H1 (cell line): ENCODE measurements around the gene FAM120B. TPM values are rescaled to one million over a fixed set of nuclear protein-coding genes. Genes with fewer than 3 reads are reported as not detected.

Experiments
- CTCF ChIA-PET: fragments of 300-600 bp; sonication (Branson Sonifier 250); formaldehyde crosslinking; loops from one replicate; lab custom pipeline; 2021; ENCODE audit not compliant: partially characterized antibody; lab: Charles Lee
- POLR2A ChIA-PET: fragments of 300-600 bp; sonication (Branson Sonifier 250); formaldehyde crosslinking; loops from one replicate; lab custom pipeline; 2021; ENCODE audit warnings: inconsistent platforms; ENCODE audit not compliant: partially characterized antibody; lab: Charles Lee
- DNase-seq, 2 experiments: peaks; one replicate each; pipeline versions ENCODE4 v3.0.0 to v3.0.0-alpha.2; 2010 to 2022; ENCODE audit warnings: low spot score in 2 of 2, low read depth in 1 of 2, mixed read lengths in 1 of 2
- FAIRE-seq: peaks from 2 replicates; lab custom pipeline; 2011; peaks lifted over from hg19 to GRCh38; lab: Jason Lieb, UNC
- H2AFZ ChIP-seq: 2 replicates; pipeline ENCODE4 v1.8.1; 2012; ENCODE audit warnings: low read length, inconsistent platforms
- H2AK5ac ChIP-seq: 2 replicates; pipeline ENCODE4 v1.6.1; 2013; ENCODE audit warnings: low read depth, low read length
- H2BK120ac ChIP-seq: replicated peaks from 2 replicates; pipeline ENCODE3; 2013; ENCODE audit warnings: low read depth, low read length, inconsistent platforms
- H2BK12ac ChIP-seq: 2 replicates; pipeline ENCODE4 v1.6.1; 2013; ENCODE audit warnings: low read depth, low read length
- H2BK15ac ChIP-seq: 2 replicates; pipeline ENCODE4 v1.6.1; 2013; ENCODE audit warnings: low read length
- H2BK20ac ChIP-seq: 2 replicates; pipeline ENCODE4 v1.6.1; 2013; ENCODE audit warnings: low read length
- H2BK5ac ChIP-seq: 2 replicates; pipeline ENCODE4 v1.6.1; 2013; ENCODE audit warnings: low read depth, low read length
- H3K14ac ChIP-seq: 2 replicates; pipeline ENCODE4 v1.6.1; 2013; ENCODE audit warnings: inconsistent platforms; ENCODE audit not compliant: insufficient read length
- H3K18ac ChIP-seq: 2 replicates; pipeline ENCODE4 v1.6.1; 2013; ENCODE audit warnings: low read length; ENCODE audit errors: extremely low read depth
- H3K23ac ChIP-seq: 2 replicates; pipeline ENCODE4 v1.6.1; 2013; ENCODE audit warnings: inconsistent platforms; ENCODE audit not compliant: insufficient read length
- H3K23me2 ChIP-seq: 2 replicates; pipeline ENCODE4 v1.6.1; 2013; ENCODE audit warnings: low read depth, low read length
- H3K27ac ChIP-seq: 2 replicates; pipeline ENCODE4 v1.6.1; 2011; ENCODE audit warnings: low read depth, low read length, inconsistent platforms
- H3K27me3 ChIP-seq, 4 experiments: replicated peaks in 1 of 4; 1 replicate in 1 of 4; 2 replicates in 3 of 4; pipeline versions ENCODE4 v1.6.1 to v1.8.1; 2011 to 2013; ENCODE audit warnings: low read length in 3 of 4, mild to moderate bottlenecking in 3 of 4, inconsistent platforms in 2 of 4, mixed read lengths in 2 of 4, moderate library complexity in 1 of 4; ENCODE audit not compliant: control insufficient read depth in 3 of 4, insufficient read depth in 3 of 4; ENCODE audit errors: extremely low read depth in 1 of 4
- H3K36me3 ChIP-seq, 4 experiments: 2 replicates each; pipeline versions ENCODE4 v1.6.1 to v1.8.1; 2011 to 2013; ENCODE audit warnings: mild to moderate bottlenecking in 4 of 4, low read length in 3 of 4, moderate library complexity in 2 of 4, control low read depth in 1 of 4, inconsistent platforms in 1 of 4; ENCODE audit not compliant: insufficient read depth in 4 of 4, control insufficient read depth in 2 of 4
- H3K4ac ChIP-seq: replicated peaks from 2 replicates; pipeline ENCODE3; 2013; ENCODE audit warnings: low read length, low read depth, mixed read lengths, inconsistent platforms; ENCODE audit not compliant: insufficient read length
- H3K4me1 ChIP-seq, 4 experiments: replicated peaks in 1 of 4; 1 replicate in 1 of 4; 2 replicates in 3 of 4; pipeline versions ENCODE4 v1.6.1 to v1.8.1; 2011 to 2013; ENCODE audit warnings: low read length in 3 of 4, inconsistent platforms in 2 of 4, mixed read lengths in 1 of 4; ENCODE audit not compliant: insufficient read depth in 4 of 4, control insufficient read depth in 3 of 4
- H3K4me2 ChIP-seq, 2 experiments: 2 replicates each; pipeline versions ENCODE4 v1.6.1 to v1.8.1; 2011 to 2013; ENCODE audit warnings: low read depth in 2 of 2, low read length in 2 of 2, control low read depth in 1 of 2, inconsistent platforms in 1 of 2, mild to moderate bottlenecking in 1 of 2; ENCODE audit not compliant: insufficient read depth in 1 of 2
- H3K4me3 ChIP-seq, 4 experiments: fragments of 200-600, 300-600 bp in 1 of 4; sonication (generic), shearing (Covaris generic), sonication (Bioruptor Twin) in 1 of 4; 2 replicates each; pipeline versions ENCODE4 v1.5.1 to v1.8.1; 2011 to 2016; ENCODE audit warnings: low read length in 4 of 4, low read depth in 3 of 4, control low read depth in 2 of 4, inconsistent platforms in 2 of 4, mild to moderate bottlenecking in 2 of 4, mixed read lengths in 1 of 4, moderate library complexity in 1 of 4; ENCODE audit not compliant: insufficient read depth in 2 of 4; ENCODE audit errors: extremely low read depth in 1 of 4
- H3K56ac ChIP-seq: replicated peaks from 2 replicates; pipeline ENCODE3; 2013; ENCODE audit warnings: low read depth, mild to moderate bottlenecking, mixed read lengths, low read length, inconsistent platforms; ENCODE audit not compliant: insufficient read length
- H3K79me1 ChIP-seq: 2 replicates; pipeline ENCODE4 v1.6.1; 2013; ENCODE audit warnings: low read depth, low read length, control low read depth
- H3K79me2 ChIP-seq, 2 experiments: 2 replicates each; pipeline versions ENCODE4 v1.6.1 to v1.8.1; 2012 to 2013; ENCODE audit warnings: low read length in 2 of 2, mild to moderate bottlenecking in 2 of 2, inconsistent platforms in 1 of 2; ENCODE audit not compliant: insufficient read depth in 2 of 2, control insufficient read depth in 1 of 2
- H3K9ac ChIP-seq, 4 experiments: replicated peaks in 1 of 4; 1 replicate in 1 of 4; 2 replicates in 3 of 4; pipeline versions ENCODE4 v1.6.1 to v1.8.1; 2011 to 2013; ENCODE audit warnings: low read depth in 3 of 4, low read length in 3 of 4, control low read depth in 2 of 4, mild to moderate bottlenecking in 2 of 4, moderate library complexity in 2 of 4, inconsistent platforms in 1 of 4; ENCODE audit errors: extremely low read depth in 1 of 4
- H3K9me3 ChIP-seq, 2 experiments: 2 replicates each; pipeline versions ENCODE4 v1.6.1 to v1.8.1; 2012 to 2013; ENCODE audit warnings: mild to moderate bottlenecking in 2 of 2, moderate library complexity in 2 of 2, control low read depth in 1 of 2, inconsistent platforms in 1 of 2, low read depth in 1 of 2, low read length in 1 of 2, mixed read lengths in 1 of 2; ENCODE audit not compliant: insufficient read depth in 2 of 2
- H4K20me1 ChIP-seq, 2 experiments: replicated peaks in 1 of 2; 2 replicates each; pipeline versions ENCODE3 to v1.8.1; 2011 to 2013; ENCODE audit warnings: inconsistent platforms in 2 of 2, low read length in 2 of 2, mild to moderate bottlenecking in 1 of 2; ENCODE audit not compliant: insufficient read depth in 2 of 2, control insufficient read depth in 1 of 2
- H4K5ac ChIP-seq: 2 replicates; pipeline ENCODE4 v1.6.1; 2013; ENCODE audit warnings: low read length, low read depth, mixed read lengths, inconsistent platforms; ENCODE audit not compliant: insufficient read length
- H4K8ac ChIP-seq: 2 replicates; pipeline ENCODE4 v1.8.0; 2013; ENCODE audit warnings: mild to moderate bottlenecking, moderate library complexity, low read length, inconsistent platforms; ENCODE audit not compliant: insufficient read depth; ENCODE audit errors: extremely low read depth
- H4K91ac ChIP-seq: replicated peaks from 2 replicates; pipeline ENCODE3; 2013; ENCODE audit warnings: low read length, mixed read lengths, inconsistent platforms; ENCODE audit not compliant: insufficient read length
- MAFK ChIP-seq: IDR thresholded peaks from 2 replicates; pipeline ENCODE4 v1.6.1; 2012; ENCODE audit warnings: low read depth, mild to moderate bottlenecking, improper control_type of control experiment, low read length
- SP2 ChIP-seq: IDR thresholded peaks from 2 replicates; pipeline ENCODE4 v1.6.1; 2012; ENCODE audit warnings: mild to moderate bottlenecking, low read length, inconsistent platforms
- SP4 ChIP-seq: IDR thresholded peaks from 2 replicates; pipeline ENCODE4 v1.6.1; 2012; ENCODE audit warnings: low read length, inconsistent platforms
- SRF ChIP-seq: IDR thresholded peaks from 2 replicates; pipeline ENCODE4 v1.6.1; 2011; ENCODE audit warnings: mild to moderate bottlenecking, low read depth, low read length, moderate library complexity
- TCF12 ChIP-seq: IDR thresholded peaks from 2 replicates; pipeline ENCODE4 v1.6.1; 2011; ENCODE audit warnings: low read depth, mild to moderate bottlenecking, low read length
- WGBS, 2 experiments: shearing (Covaris generic) in 1 of 2; methylation state at CpG; one replicate each; pipeline versions ENCODE4 v1.1.6 to v1.1.7; 2013 to 2015; ENCODE audit warnings: low lambda C conversion rate in 2 of 2, mixed read lengths in 2 of 2, inconsistent platforms in 1 of 2, low coverage in 1 of 2, missing lambda C conversion rate in 1 of 2; ENCODE audit not compliant: insufficient replicate concordance in 2 of 2, insufficient coverage in 1 of 2, insufficient read length in 1 of 2; ENCODE audit errors: extremely low coverage in 1 of 2, missing lambda C conversion rate in 1 of 2; 5-methylcytosine and 5-hydroxymethylcytosine counted together
- polyA plus RNA-seq, 7 experiments: library from polyadenylated mRNA; depleted of rRNA in 3 of 7; stranded (reverse) in 5 of 7; unstranded in 2 of 7; fragments of >200 nt in 5 of 7; fragments of 200-250 nt in 2 of 7; gene quantifications; 1 replicate in 5 of 7; 2 replicates in 1 of 7; 4 replicates in 1 of 7; pipeline versions ENCODE4 v1.2.1 to v1.2.3, GENCODE V29; 2011 to 2013; ENCODE audit warnings: missing spikeins in 2 of 7, mixed read lengths in 2 of 7
- total RNA-seq: library from RNA; stranded (reverse); fragmentation: NEBNext Ultra II Directional; extraction: Animal tissue kit (Norgen Biotek cat#: 25700); gene quantifications from 2 replicates; pipeline ENCODE4 v1.2.1, GENCODE V29; 2021

Gene FAM120B
- total and polyA plus RNA-seq, 2 of the 8 experiments (the other 6 are each of a cell fraction or from before 2014, with no cell fraction given) = 5.1 to 12.5 TPM

GRCh38 chr6:170361335-170361734, 54.8 kb downstream of the FAM120B start:
- no peak overlapping the region for H2AK5ac ChIP-seq
- DNase-seq (no peak), FAIRE-seq (no peak)
- no peak overlapping the region for H3K23ac ChIP-seq
- no peak overlapping the region for H3K4me3 ChIP-seq
- H3K79me1 ChIP-seq = no peaks in the 10 kb centered on the region; the same call in 1 of the 2 replicates
- no peak overlapping the region for H2BK12ac ChIP-seq
- H3K79me2 ChIP-seq = no peaks in the 10 kb centered on the region
- CTCF ChIA-PET = interaction anchor here (1.1 kb wide), 1 partner anchor 128 kb away, joined by 3 read pairs; no protein-coding TSS in a partner anchor
- no peak overlapping the region for H2BK5ac ChIP-seq
- H3K18ac ChIP-seq = no peak overlapping the region
- H3K9me3 ChIP-seq = no peaks in the 10 kb centered on the region
- no peaks in the 10 kb centered on the region for H3K27me3 ChIP-seq
- no peak overlapping the region for H4K91ac ChIP-seq
- H4K8ac ChIP-seq = no peak overlapping the region
- TF ChIP-seq MAFK = no peak
- TF ChIP-seq SP4 = no peak
- no peak for TF ChIP-seq SRF
- TF ChIP-seq TCF12 = no peak
- no peak for TF ChIP-seq SP2
- TF ChIP-seq, all 59 proteins: peak for 0
- Histone ChIP-seq H3K4ac (no peak overlapping the region), H3K14ac (no peak overlapping the region), H3K9ac (no peak overlapping the region), H2BK20ac (no peak overlapping the region), H4K5ac (no peak overlapping the region), H3K27ac (no peak overlapping the region), H2BK120ac (no peak overlapping the region), H3K36me3 (peaks cover 0 to 5% (median 0%) of the 10 kb centered on the region in 4 experiments; a peak in 2 of 8 replicates), H3K4me2 (no peak overlapping the region), H3K23me2 (no peaks in the 10 kb centered on the region), H3K56ac (no peak overlapping the region), H2BK15ac (no peak overlapping the region), H3K4me1 (no peaks in the 10 kb centered on the region; a peak in 1 of 7 replicates), H2AFZ (no peak overlapping the region), H4K20me1 (peaks cover 0 to 5% of the 10 kb centered on the region in 2 experiments)
- WGBS, 2 experiments = 93% methylated on average over 3 of the region's 3 CpGs; no CpG with 5 or more reads in 1 of the 2 experiments
- POLR2A ChIA-PET = no interaction called here
